Skin of body (tissue), 2 donors: ENCODE measurements around the gene JARID2. TPM values are rescaled to one million over a fixed set of nuclear protein-coding genes. Genes with fewer than 3 reads are reported as not detected.
A peak's percentile ranks its signal among the peaks of the same experiment; 100 is the strongest.

Source experiments
- DNase-seq: peaks from one replicate; lab custom pipeline; 2025; lab: John Stamatoyannopoulos, UW
- total RNA-seq: library from RNA; depleted of rRNA; stranded (reverse); fragments of >200 nt; gene quantifications from one replicate; pipeline ENCODE4 v1.2.3, GENCODE V29; 2014

Gene JARID2
- total RNA-seq, 1 donor from 2014 or later: 17.5 TPM

- DNase-seq: no peak
Observed at GRCh38 chr6:15434823-15435380, 189.0 kb downstream of the JARID2 start.

GRCh38 chr6:15435468-15435867, 189.6 kb downstream of the JARID2 start:
- no peak for DNase-seq

GRCh38 chr6:15436451-15436850, 190.6 kb downstream of the JARID2 start:
- DNase-seq: no peak

- no peak for DNase-seq
Observed at GRCh38 chr6:15437090-15437635, 191.3 kb downstream of the JARID2 start.

GRCh38 chr6:15439410-15440025, 193.6 kb downstream of the JARID2 start:
- DNase-seq: no peak

GRCh38 chr6:15440040-15440439, 194.2 kb downstream of the JARID2 start:
- DNase-seq: no peak

- peak; percentile 84 for DNase-seq
Observed at GRCh38 chr6:15441215-15441868, 195.5 kb downstream of the JARID2 start.

- DNase-seq: no peak
Observed at GRCh38 chr6:15441981-15442380, 196.1 kb downstream of the JARID2 start.

GRCh38 chr6:15442467-15442866, 196.6 kb downstream of the JARID2 start:
- DNase-seq: no peak

- DNase-seq: no peak
Observed at GRCh38 chr6:15443119-15443830, 197.4 kb downstream of the JARID2 start.

- no peak for DNase-seq
Observed at GRCh38 chr6:15444081-15444731, 198.3 kb downstream of the JARID2 start.

GRCh38 chr6:15444881-15445280, 199.0 kb downstream of the JARID2 start:
- DNase-seq: no peak

- no peak for DNase-seq
Observed at GRCh38 chr6:15447546-15448267, 201.8 kb downstream of the JARID2 start.

- DNase-seq: no peak
Observed at GRCh38 chr6:15449011-15449410, 203.1 kb downstream of the JARID2 start.

GRCh38 chr6:15451738-15452137, 205.9 kb downstream of the JARID2 start:
- DNase-seq: no peak

- no peak for DNase-seq
Observed at GRCh38 chr6:15452182-15452941, 206.5 kb downstream of the JARID2 start.

GRCh38 chr6:15453186-15453585, 207.3 kb downstream of the JARID2 start:
- DNase-seq: no peak

GRCh38 chr6:15453622-15454021, 207.8 kb downstream of the JARID2 start:
- no peak for DNase-seq

GRCh38 chr6:15456422-15456821, 210.6 kb downstream of the JARID2 start:
- no peak for DNase-seq

GRCh38 chr6:15457121-15457650, 211.3 kb downstream of the JARID2 start:
- DNase-seq: no peak
